GM13977 (cell line): ENCODE results near the gene DNAJC28.

Experiments used
- DNase-seq: peaks from one replicate; pipeline ENCODE4 v3.0.0; 2012; ENCODE audit warnings: low spot score
- in situ Hi-C: fragments of 300-500 bp; cut with MboI; formaldehyde crosslinking; loops from one replicate; pipeline ENCODE4 v1.12.0; 2022; ENCODE audit warnings: low sequenced_read_pairs, low pct_unique_long_range_greater_than_20kb, mixed read lengths, inconsistent platforms; ENCODE audit not compliant: unreplicated experiment
- TF ChIP-seq, protein P1 (sequence below): IDR thresholded peaks from 2 replicates; pipeline ENCODE4 v1.5.1; 2012; ENCODE audit warnings: mild to moderate bottlenecking, control low read depth; ENCODE audit not compliant: insufficient read depth; ENCODE audit errors: extremely low read depth, missing control alignments

The DNAJC28 gene

DNA sequence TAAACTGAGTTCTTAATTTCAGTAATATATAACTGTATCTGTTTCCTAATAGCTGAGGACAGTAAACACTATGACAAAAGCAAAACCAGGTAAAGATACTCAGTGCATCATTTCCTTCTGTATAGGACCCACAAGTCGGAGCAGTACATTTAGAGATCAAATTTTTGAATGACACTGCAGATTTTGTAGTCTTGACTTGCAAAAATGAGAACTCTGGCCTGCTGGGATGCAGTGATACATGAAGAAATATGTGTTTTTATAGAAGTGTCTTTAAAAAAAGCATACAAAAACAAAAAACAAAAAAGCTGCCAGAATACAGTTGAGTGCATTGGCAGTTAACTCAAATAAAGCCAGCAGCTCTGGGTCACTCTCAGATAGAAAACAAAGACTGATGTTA lies 31.4 kb upstream of the DNAJC28 start:
- no peak for DNase-seq
- in situ Hi-C loops, result no loop called here
- TF ChIP-seq, protein P1, sequence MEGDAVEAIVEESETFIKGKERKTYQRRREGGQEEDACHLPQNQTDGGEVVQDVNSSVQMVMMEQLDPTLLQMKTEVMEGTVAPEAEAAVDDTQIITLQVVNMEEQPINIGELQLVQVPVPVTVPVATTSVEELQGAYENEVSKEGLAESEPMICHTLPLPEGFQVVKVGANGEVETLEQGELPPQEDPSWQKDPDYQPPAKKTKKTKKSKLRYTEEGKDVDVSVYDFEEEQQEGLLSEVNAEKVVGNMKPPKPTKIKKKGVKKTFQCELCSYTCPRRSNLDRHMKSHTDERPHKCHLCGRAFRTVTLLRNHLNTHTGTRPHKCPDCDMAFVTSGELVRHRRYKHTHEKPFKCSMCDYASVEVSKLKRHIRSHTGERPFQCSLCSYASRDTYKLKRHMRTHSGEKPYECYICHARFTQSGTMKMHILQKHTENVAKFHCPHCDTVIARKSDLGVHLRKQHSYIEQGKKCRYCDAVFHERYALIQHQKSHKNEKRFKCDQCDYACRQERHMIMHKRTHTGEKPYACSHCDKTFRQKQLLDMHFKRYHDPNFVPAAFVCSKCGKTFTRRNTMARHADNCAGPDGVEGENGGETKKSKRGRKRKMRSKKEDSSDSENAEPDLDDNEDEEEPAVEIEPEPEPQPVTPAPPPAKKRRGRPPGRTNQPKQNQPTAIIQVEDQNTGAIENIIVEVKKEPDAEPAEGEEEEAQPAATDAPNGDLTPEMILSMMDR, result no peak

DNA sequence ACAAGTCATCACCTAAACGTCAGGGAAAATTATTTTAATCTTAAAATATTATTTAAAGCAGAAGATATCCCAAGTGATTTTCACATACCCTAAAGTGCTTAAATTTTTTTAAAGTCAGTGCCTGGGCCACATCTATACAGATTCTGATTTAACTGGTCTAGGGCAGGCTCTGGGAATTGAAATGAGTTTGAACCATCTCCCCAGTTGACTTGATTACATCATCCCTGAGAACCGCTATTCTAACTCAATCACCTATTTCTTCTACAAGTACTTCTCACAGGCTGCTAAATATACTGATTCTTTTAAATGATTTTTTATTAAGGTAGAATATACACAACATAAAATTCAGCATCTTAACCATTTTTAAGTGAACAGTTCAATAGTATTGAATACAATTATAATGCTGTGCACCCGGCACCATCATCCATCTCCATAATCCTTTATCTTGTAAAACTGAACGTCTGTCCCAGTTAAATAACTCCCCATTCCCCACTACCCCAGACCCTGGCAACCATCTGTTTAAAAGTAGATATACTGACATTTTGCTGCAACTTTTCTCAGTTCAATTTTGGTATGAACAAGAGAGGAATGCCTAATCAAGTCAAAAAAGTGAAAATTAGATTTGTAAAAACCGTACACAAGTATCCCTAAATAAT lies 30.9 kb upstream of the DNAJC28 start:
- in situ Hi-C loops, result no loop called here
- TF ChIP-seq, protein P1, result no peak
- no peak for DNase-seq

DNA sequence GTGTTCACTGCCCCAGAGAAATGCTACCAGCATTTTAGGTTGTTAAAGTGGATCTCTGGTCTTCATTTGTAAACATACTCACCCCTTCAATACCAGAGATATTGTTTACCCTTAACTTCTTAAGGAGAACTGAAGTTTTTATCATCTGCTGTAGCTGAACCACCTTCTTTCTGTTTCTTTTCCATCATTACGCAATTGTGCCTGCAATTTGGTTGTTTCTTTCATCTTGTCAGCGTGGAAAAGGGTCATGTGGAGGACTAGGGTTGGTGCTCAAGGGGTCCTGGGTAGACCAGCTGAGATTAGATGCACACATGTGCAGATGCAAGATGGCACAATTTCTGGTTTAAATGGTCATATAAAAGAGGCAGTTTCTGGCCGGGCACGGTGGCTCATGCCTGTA lies 27.4 kb upstream of the DNAJC28 start:
- no peak for DNase-seq
- TF ChIP-seq, protein P1, result no peak
- in situ Hi-C loops, result no loop called here

DNA sequence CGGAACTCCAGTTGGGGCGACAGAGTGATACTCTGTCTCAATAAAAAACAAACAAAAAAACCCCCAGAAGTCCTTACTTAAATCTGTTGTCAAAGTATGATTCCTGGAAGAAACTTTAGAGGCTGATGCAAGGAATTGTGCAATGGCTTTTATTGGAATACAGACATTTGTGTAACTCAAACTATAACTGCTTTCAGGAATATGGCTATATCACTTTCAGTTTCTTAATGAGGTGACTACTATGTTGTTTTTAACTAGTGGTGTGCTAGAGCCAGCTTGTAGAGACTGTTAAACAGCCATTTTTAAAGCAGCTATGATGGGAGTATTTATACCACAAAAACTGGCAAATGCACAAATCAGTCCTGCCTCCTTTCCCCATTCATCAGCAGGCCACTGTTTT lies 22.7 kb upstream of the DNAJC28 start:
- DNase-seq, result no peak
- TF ChIP-seq, protein P1, result no peak
- in situ Hi-C loops, result no loop called here

DNA sequence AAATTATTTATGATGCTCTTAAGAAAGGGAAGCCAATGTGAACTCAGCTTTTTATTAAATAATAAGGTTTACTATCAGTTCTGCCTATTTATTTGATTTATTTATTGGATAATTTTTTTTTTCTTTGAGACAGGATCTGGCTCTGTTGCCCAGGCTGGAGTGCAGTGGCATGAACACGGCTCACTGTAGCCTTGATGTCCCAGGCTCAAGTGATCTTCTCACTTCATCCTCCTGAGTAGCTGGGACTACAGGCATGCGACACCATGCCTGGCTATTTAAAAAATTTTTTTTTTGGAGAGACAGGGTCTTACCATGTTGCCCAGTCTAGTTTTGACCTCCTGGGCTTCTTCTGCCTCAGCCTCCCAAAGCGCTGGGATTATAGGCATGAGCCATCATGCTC lies 21.0 kb upstream of the DNAJC28 start:
- in situ Hi-C loops, result no loop called here
- TF ChIP-seq, protein P1, result no peak
- no peak for DNase-seq

DNA sequence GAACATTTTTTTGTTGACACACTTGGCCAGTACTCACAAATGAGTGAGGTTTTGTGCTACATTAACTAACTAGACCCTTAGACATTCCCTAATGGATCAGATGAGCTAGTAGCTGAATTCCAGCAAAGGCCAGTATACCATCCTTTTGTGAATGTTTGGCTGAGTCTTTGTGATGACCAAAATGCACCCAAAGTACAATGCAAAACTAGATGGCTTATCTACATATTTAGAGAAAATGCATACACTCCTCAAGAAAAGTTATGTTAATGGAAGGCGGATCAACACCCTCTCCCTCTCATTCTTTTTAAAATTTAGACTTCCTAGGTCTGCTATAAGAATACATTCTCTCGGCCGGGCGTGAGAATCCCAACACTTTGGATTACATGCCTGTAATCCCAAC lies 20.1 kb upstream of the DNAJC28 start:
- TF ChIP-seq, protein P1, result no peak
- no peak for DNase-seq
- in situ Hi-C loops, result no loop called here
